GM21423 (cell line): ENCODE measurements around the gene PLEK.
"Not testable (repeated sequence)": the region's sequence is repeated elsewhere in the genome, so short reads cannot be mapped to it uniquely, and the experiment has no call there.

Experiments
- ATAC-seq: cut with Tn5 transposase; IDR thresholded peaks from one replicate; pipeline ENCODE4 v1.9.1; 2021; ENCODE audit warnings: mild to moderate bottlenecking, moderate library complexity; ENCODE audit not compliant: unreplicated experiment

PLEK gene

GRCh38 chr2:68383778-68384177 lies 18.7 kb downstream of the PLEK start:
- no peak for ATAC-seq

GRCh38 chr2:68384485-68385107 lies 19.5 kb downstream of the PLEK start:
- ATAC-seq, result no peak

GRCh38 chr2:68385220-68385906 lies 20.3 kb downstream of the PLEK start:
- peak; percentile 57 for ATAC-seq

DNA sequence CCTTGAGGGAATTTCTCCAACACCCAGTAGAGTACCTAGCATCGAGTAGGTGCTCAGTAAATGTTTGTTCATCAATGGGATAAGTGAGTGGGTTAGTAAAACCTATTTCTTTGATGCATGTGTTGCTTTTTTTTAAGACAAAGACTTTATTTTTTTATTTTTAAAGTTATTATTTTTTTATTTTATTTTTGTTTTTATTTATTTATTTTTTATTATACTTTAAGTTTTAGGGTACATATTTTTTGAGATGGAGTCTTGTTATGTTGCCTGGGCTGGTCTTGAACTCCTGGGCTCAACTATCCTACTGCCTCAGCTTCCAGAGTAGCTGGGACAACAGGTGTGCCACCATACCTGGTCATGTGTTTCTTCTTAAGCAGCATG lies 20.8 kb downstream of the PLEK start:
- no peak for ATAC-seq

- no peak for ATAC-seq
These were observed 21.3 kb downstream of the PLEK start for GRCh38 chr2:68386365-68386764.

GRCh38 chr2:68387408-68388350 lies 22.6 kb downstream of the PLEK start:
- ATAC-seq, result peak; percentile 42

GRCh38 chr2:68388358-68388757 lies 23.3 kb downstream of the PLEK start:
- peak; percentile 27 for ATAC-seq

- ATAC-seq, result peak; percentile 28
These were observed 23.7 kb downstream of the PLEK start for GRCh38 chr2:68388772-68389171.

DNA sequence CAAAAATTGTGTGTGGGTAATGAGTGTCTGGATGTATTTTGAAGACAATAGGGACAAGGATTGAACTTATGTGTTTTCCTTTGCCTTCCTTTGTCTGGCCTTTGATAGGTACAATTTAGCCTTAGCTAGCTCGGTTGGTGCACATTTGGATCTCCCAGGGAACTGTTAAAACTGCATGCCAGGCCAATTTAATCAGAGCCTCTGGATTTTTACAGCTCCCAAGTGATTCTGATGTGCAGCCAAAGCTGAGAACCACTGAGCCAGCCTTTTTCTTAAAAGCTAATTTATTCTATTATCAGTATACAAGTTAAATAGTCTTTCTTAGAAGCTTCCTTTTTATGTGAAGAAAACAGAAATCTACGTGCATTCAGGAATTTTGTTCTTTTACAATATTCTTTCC lies 25.0 kb downstream of the PLEK start:
- no peak for ATAC-seq

- ATAC-seq, result no peak
These were observed 25.5 kb downstream of the PLEK start for GRCh38 chr2:68390586-68390985.

- no peak for ATAC-seq
These were observed 26.0 kb downstream of the PLEK start for GRCh38 chr2:68391099-68391498.

DNA sequence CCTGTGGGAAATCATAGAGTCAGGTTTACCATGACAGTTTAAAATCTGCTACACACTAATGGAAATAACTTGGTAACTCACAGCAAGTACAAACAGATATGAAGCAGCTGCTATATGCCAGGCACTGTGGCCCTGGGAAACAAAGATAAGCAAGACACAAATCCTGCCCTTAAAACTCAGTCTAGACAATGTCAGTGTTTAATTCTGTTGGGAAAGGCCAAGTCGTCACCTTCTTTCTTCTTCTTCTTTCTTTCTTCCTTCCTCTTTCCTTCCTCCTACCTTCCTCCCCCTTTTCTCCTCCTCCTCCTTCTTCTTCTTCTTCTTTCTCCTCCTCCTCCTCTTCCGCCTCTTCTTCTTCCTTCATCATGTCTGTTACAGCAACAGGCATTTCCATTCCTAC lies 26.8 kb downstream of the PLEK start:
- no peak for ATAC-seq

GRCh38 chr2:68396093-68396492 lies 31.0 kb downstream of the PLEK start:
- ATAC-seq, result no peak

DNA sequence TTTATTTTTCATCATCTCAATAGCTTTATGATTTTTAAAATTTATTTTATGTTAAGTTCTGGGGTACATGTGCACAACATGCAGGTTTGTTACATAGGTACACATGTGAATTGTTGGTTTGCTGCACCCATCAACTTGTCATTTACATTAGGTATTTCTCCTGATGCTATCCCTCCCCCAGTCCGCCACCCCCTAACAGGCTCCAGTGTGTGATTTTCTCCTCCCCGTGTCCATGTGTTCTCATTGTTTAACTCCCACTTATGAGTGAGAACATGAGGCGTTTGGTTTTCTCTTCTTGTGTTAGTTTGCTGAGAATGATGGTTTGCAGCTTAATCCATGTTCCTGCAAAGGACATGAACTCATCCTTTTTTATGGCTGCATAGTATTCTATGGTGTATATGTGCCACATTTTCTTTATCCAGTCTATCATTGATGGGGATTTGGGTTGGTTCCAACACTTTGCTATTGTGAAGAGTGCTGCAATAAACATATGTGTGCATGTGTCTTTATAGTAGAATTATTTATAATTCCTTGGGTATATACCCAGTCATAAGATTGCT lies 32.7 kb downstream of the PLEK start:
- not testable (repeated sequence) for ATAC-seq

GRCh38 chr2:68403199-68403644 lies 38.1 kb downstream of the PLEK start:
- peak; percentile 60 for ATAC-seq

DNA sequence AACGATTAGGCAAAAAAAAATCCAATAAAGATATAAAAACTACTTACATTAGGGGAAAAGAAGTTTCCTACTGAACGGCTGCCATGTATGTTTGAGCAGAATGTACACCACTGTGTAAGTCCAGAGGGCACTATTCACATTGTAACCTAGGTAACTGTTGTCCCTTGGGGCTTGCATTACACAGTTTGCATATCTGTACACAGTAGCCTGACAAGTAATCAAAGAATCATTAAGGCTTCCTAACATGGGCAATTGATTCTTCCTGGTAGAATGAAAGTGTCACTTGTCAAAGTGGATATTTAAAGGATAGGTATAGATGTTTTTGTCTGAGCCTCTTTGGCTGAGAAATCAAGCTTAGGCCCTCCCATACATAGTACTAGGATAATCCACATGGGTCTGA lies 39.1 kb downstream of the PLEK start:
- peak; percentile 60 for ATAC-seq

GRCh38 chr2:68404893-68405799 lies 40.1 kb downstream of the PLEK start:
- ATAC-seq, result no peak

- ATAC-seq, result peak; percentile 93
These were observed 46.5 kb downstream of the PLEK start for GRCh38 chr2:68411397-68412126.

- ATAC-seq, result peak; percentile 33
These were observed 47.2 kb downstream of the PLEK start for GRCh38 chr2:68412127-68412819.
